Retinal pigment epithelial cell (primary cell): Measurements from ENCODE around the gene FANCL.
"Not testable (repeated sequence)": the region's sequence is repeated elsewhere in the genome, so short reads cannot be mapped to it uniquely, and the experiment has no call there.

Source experiments
- DNase-seq: peaks from one replicate; pipeline ENCODE4 v3.0.0-alpha.2; 2010; ENCODE audit warnings: low read depth
- H3K4me3 ChIP-seq: 2 replicates; pipeline ENCODE4 v1.5.1; 2011; ENCODE audit warnings: mild to moderate bottlenecking, low read length, control low read depth, moderate library complexity
- TF ChIP-seq, protein P1 (sequence below): conservative IDR thresholded peaks from 2 replicates; pipeline ENCODE4 v1.5.1; 2011; ENCODE audit warnings: low read depth, low read length, control low read depth, inconsistent platforms

FANCL gene

DNA sequence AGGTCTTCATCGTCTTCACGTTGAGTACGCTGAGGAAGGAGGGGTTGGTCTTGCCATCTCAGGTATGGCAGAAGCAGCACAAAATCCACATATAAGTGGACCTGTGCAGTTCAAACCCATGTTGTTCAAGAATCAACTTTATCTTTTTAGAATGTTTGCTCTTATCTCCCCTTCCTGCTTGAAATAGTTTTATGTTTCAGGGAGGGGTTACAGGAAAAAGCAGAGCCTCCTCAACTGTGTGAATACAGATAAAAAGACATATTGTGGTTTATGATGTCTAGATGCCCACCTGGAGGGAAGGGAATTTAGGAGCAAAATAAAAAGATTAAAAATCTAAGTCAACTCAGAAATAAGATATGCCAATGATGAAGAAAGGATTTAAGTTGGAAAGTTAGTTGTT, 118.6 kb downstream of the FANCL start:
- no peak overlapping the region for H3K4me3 ChIP-seq
- DNase-seq, result no peak
- TF ChIP-seq, protein P1, sequence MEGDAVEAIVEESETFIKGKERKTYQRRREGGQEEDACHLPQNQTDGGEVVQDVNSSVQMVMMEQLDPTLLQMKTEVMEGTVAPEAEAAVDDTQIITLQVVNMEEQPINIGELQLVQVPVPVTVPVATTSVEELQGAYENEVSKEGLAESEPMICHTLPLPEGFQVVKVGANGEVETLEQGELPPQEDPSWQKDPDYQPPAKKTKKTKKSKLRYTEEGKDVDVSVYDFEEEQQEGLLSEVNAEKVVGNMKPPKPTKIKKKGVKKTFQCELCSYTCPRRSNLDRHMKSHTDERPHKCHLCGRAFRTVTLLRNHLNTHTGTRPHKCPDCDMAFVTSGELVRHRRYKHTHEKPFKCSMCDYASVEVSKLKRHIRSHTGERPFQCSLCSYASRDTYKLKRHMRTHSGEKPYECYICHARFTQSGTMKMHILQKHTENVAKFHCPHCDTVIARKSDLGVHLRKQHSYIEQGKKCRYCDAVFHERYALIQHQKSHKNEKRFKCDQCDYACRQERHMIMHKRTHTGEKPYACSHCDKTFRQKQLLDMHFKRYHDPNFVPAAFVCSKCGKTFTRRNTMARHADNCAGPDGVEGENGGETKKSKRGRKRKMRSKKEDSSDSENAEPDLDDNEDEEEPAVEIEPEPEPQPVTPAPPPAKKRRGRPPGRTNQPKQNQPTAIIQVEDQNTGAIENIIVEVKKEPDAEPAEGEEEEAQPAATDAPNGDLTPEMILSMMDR, result no peak

DNA sequence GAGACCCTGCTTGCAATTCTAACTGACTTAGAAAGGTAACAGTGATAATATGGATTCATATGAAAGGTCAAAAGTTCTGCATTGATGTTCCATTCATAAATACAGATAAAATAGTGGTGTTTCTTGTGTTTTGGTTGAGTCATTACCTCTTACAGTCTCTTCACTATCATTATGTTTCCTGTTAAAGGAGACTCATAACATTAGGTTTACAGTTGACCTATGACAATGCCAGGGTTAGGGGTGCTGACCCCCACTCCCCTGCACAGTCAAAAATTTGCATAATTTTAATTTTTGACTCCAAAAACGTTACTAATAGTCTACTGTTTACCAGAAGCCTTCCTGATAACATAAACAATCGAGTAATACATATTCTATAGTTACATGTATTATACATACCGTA, 119.1 kb downstream of the FANCL start:
- TF ChIP-seq, protein P1, result no peak

DNA sequence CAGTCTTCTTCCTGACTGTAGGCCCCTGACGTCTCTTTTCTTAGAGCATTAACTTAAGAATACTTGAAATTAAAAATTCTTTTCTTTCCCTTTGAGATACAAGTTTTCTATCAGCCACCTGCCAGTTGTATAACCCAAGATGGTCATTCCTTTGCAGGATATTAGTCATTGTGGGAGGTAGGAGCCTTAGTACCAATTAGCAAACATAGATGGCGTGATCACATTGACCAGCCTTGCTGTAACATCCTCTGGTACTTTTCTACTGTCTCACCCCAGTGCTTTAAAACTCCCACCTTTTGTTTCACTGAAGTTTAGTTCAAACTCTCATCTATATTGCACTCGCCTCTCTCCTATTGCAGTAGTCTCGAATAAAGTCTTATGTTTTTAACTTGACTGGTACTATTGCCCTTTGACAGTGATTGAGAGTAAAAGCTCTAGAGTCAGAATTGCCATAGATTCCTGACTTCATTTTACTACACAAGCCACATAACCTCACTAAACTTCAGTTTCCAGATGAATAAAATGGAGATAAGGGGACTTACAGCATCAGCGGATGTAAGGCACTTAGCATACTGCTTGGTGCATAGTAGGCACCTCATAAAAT, 120.4 kb downstream of the FANCL start:
- TF ChIP-seq, protein P1, result no peak
- H3K4me3 ChIP-seq, result no peak overlapping the region
- DNase-seq, result no peak

More for the DNA sequence above, 119.1 kb downstream of the FANCL start:
- H3K4me3 ChIP-seq, result no peak overlapping the region
- no peak for DNase-seq

DNA sequence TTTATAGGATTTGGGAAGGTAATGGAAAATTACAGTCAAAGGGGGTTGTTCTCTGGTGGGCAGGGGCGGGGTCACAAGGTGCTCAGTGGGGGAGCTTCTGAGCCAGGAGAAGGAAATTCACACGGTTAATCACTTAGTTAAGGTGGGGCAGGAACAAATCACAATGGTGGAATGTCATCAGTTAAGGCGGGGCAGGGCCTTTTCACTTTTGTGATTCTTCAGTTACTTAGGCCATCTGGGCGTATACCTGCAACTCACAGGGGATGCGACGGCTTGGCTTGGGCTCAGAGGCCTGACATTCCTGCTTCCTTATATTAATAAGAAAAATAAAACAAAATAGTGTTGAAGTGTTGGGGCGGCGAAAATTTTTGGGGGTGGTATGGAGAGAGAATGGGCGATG, 127.6 kb downstream of the FANCL start:
- not testable (repeated sequence) for DNase-seq, H3K4me3 ChIP-seq

DNA sequence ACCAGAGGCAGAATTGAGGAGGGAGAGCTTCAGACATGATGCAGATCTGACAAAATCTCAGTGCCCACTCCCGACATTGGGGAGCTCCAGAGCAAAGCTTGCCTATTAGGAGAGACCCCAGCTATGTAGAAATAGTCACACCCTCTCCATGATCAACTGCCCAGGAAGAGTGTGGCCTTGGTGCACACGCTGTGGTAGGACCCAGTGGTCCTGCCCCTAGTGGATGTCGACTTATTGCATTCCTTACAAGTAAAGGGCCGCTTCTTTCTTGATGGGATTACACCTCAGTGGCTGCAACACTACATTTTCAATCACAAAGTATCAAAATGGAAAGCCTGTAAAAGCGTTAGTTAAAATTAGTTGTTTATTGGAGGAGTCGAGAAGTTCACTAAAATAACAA, 130.4 kb downstream of the FANCL start:
- no peak overlapping the region for H3K4me3 ChIP-seq
- TF ChIP-seq, protein P1, result no peak
- DNase-seq, result no peak

DNA sequence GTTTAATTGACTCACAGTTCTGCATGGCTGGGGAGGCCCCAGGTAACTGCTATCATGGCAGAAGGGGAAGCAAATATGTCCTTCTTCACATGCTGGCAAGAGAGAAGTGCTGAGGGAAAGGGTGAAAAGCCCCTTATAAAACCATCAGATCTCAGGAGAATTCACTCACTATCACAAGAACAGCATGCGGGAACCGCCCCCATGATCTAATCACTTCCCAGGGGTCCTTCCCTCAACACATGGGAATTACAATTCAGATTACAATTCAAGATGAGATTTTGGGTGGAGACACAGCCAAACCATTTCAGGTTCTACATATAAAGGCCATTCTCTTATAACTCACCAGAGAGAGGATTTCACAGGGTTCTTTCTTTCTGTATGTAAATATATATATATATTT, 131.6 kb downstream of the FANCL start:
- no peak overlapping the region for H3K4me3 ChIP-seq
- TF ChIP-seq, protein P1, result no peak
- no peak for DNase-seq
